ENCODE data around the gene PRUNE2. TPM values are rescaled to one million over a fixed set of nuclear protein-coding genes. Genes with fewer than 3 reads are reported as not detected.

PRUNE2 gene
- polyA plus RNA-seq, 1 donor from 2014 or later = not detected

DNA sequence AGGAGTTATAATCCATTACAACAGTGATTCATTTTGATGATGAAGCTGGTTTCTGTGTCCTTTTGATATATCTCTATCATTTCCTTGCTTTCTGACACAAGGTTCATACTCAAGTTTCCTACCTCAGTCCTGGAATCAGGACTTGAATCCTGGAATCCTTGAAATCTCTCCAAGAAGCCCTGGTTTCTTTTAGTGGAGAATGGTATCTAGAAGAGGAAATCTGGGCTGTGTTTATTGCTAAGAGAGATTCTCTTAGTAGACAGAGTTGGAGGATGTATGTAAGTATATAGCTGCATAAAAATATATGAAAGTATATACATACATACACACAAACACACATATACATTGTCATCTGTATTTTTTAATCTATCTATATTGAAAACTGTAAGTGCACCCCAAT lies 332.5 kb downstream of the PRUNE2 start:
- Mint-ChIP-seq H3K36me3 (peaks cover 1% of the 10 kb centered on the region), H3K4me1 (peaks cover 2 to 24% (median 20%) of the 10 kb centered on the region in 3 donors), H3K4me3 (no peak overlapping the region), H3K9me3 (peaks cover 0 to 13% (median 4%) of the 10 kb centered on the region in 3 donors), H3K27ac (no peak overlapping the region), H3K27me3 (peaks cover 30% of the 10 kb centered on the region)

DNA sequence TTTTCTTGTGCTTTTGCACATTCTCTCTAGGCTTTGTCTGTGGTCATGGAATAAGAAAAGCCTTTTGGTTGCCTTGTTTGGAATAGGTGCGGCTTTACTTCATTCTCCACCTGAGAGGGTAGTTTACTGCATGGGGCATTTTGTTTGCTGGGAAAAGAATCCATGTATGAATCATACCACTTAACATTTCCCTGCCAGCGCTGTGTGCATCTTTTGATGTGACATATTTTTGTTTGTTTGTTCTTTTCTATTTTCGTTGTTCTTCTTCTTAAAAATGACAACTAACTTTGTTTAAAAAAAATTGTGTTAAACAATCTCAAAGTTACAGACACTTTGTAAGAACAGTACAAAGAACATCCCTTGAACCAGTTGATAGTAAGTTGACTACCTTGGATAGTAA lies 333.8 kb downstream of the PRUNE2 start:
- Mint-ChIP-seq H3K9me3 (peaks cover 2 to 8% (median 2%) of the 10 kb centered on the region in 3 donors), H3K27me3 (peaks cover 20% of the 10 kb centered on the region), H3K27ac (no peak overlapping the region), H3K4me3 (peak overlapping the region in 2 of 4 donors; percentile 21 to 24), H3K4me1 (peaks cover 2 to 18% (median 15%) of the 10 kb centered on the region in 3 donors), H3K36me3 (peaks cover 1% of the 10 kb centered on the region)

- peak overlapping the region; percentile 30 to 77 (median 54) for H3K4me3 Mint-ChIP-seq
- H3K27ac Mint-ChIP-seq = no peak overlapping the region
- peaks cover 19% of the 10 kb centered on the region for H3K27me3 Mint-ChIP-seq
- H3K4me1 Mint-ChIP-seq = peaks cover 2 to 18% (median 15%) of the 10 kb centered on the region in 3 donors
- peaks cover 2 to 8% (median 2%) of the 10 kb centered on the region in 3 donors for H3K9me3 Mint-ChIP-seq
- H3K36me3 Mint-ChIP-seq = peaks cover 1% of the 10 kb centered on the region
Measured at GRCh38 chr9:76571743-76572146, 334.2 kb downstream of the PRUNE2 start.

GRCh38 chr9:76571288-76571687 lies 334.6 kb downstream of the PRUNE2 start:
- Mint-ChIP-seq H3K4me3 (peak overlapping the region; percentile 30 to 73 (median 39)), H3K4me1 (peaks cover 2 to 15% (median 13%) of the 10 kb centered on the region in 3 donors), H3K36me3 (peaks cover 1% of the 10 kb centered on the region), H3K27ac (no peak overlapping the region), H3K27me3 (peaks cover 16% of the 10 kb centered on the region), H3K9me3 (peaks cover under 1 to 8% (median 2%) of the 10 kb centered on the region in 3 donors)

- H3K27ac Mint-ChIP-seq = no peak overlapping the region
- peaks cover 15% of the 10 kb centered on the region for H3K27me3 Mint-ChIP-seq
Measured at GRCh38 chr9:76570826-76571225, 335.1 kb downstream of the PRUNE2 start.

GRCh38 chr9:76567086-76567485 lies 338.8 kb downstream of the PRUNE2 start:
- Mint-ChIP-seq H3K9me3 (peaks cover 0 to 8% (median 2%) of the 10 kb centered on the region in 3 donors), H3K4me1 (peaks cover 4 to 13% (median 12%) of the 10 kb centered on the region in 3 donors), H3K36me3 (peaks cover 1% of the 10 kb centered on the region), H3K27me3 (peaks cover 3% of the 10 kb centered on the region), H3K27ac (no peak overlapping the region), H3K4me3 (no peak overlapping the region)

More at GRCh38 chr9:76570826-76571225, 335.1 kb downstream of the PRUNE2 start:
- Mint-ChIP-seq H3K36me3 (peaks cover 1% of the 10 kb centered on the region), H3K9me3 (peaks cover 0 to 8% (median 2%) of the 10 kb centered on the region in 3 donors), H3K4me1 (peaks cover 2 to 12% (median 11%) of the 10 kb centered on the region in 3 donors), H3K4me3 (peak overlapping the region in 3 of 4 donors; percentile 30 to 73 (median 39))

DNA sequence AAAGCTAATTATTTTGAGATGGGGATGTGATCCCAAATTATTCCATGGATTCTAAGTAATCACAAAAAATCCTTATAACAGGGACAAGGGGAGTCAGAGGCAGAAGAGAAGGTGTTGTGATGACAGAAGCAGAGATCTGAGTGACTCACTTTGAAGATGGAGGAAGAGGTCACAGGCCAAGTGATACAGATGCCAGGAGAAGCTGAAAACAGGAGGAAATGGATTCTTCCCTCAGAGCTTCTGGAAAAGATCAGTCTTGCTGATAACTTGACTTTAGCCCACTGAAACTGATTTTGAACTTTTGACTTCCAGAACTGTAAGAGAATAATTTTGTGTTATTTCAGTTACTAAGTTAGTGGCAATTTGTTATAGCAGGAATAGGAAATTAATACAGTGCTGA lies 341.6 kb downstream of the PRUNE2 start:
- peaks cover 1% of the 10 kb centered on the region for H3K36me3 Mint-ChIP-seq
- no peak overlapping the region for H3K27ac Mint-ChIP-seq
- H3K4me1 Mint-ChIP-seq = peaks cover 10 to 23% (median 15%) of the 10 kb centered on the region in 3 donors
- H3K4me3 Mint-ChIP-seq = no peak overlapping the region
- peaks cover under 1% of the 10 kb centered on the region for H3K27me3 Mint-ChIP-seq
- peaks cover 0 to 2% (median 0%) of the 10 kb centered on the region in 3 donors for H3K9me3 Mint-ChIP-seq

GRCh38 chr9:76562511-76562911 lies 343.4 kb downstream of the PRUNE2 start:
- Mint-ChIP-seq H3K27ac (no peak overlapping the region), H3K36me3 (no peaks in the 10 kb centered on the region), H3K4me1 (peaks cover 8 to 25% (median 15%) of the 10 kb centered on the region in 3 donors), H3K9me3 (peaks cover 3 to 7% (median 4%) of the 10 kb centered on the region in 3 donors), H3K4me3 (peak overlapping the region in 2 of 4 donors; percentile 60 to 63), H3K27me3 (peaks cover 1% of the 10 kb centered on the region)

GRCh38 chr9:76561900-76562299 lies 344.0 kb downstream of the PRUNE2 start:
- Mint-ChIP-seq H3K27me3 (peaks cover 1% of the 10 kb centered on the region), H3K4me3 (peak overlapping the region in 1 of 4 donors; percentile 28), H3K36me3 (no peaks in the 10 kb centered on the region), H3K9me3 (peaks cover 3 to 7% (median 4%) of the 10 kb centered on the region in 3 donors), H3K27ac (no peak overlapping the region), H3K4me1 (peaks cover 8 to 25% (median 15%) of the 10 kb centered on the region in 3 donors)

Other genes starting within 250 kb of the PRUNE2 start
- not detected for gene PCA3, start 141.7 kb downstream of the PRUNE2 start, polyA plus RNA-seq
- gene FOXB2, start 113.5 kb upstream of the PRUNE2 start, polyA plus RNA-seq = not detected

All from IgD-negative memory B cell (primary cell).